Fibroblast of gingiva (primary cell): ENCODE data around the gene UVRAG.
"Not testable (repeated sequence)": the region's sequence is repeated elsewhere in the genome, so short reads cannot be mapped to it uniquely, and the experiment has no call there.

Experiments
- DNase-seq: peaks from one replicate; pipeline ENCODE4 v3.0.0-alpha.2; 2011; ENCODE audit warnings: low read depth

Gene UVRAG

GRCh38 chr11:76075716-76076115 lies 260.7 kb downstream of the UVRAG start:
- no peak for DNase-seq

- DNase-seq = not testable (repeated sequence)
Measured at GRCh38 chr11:76076253-76076652, 261.2 kb downstream of the UVRAG start.

GRCh38 chr11:76076749-76077148 lies 261.7 kb downstream of the UVRAG start:
- DNase-seq = no peak

- DNase-seq = no peak
Measured at GRCh38 chr11:76077575-76078150, 262.7 kb downstream of the UVRAG start.

GRCh38 chr11:76081084-76081483 lies 266.1 kb downstream of the UVRAG start:
- not testable (repeated sequence) for DNase-seq

- peak; percentile 42 for DNase-seq
Measured at GRCh38 chr11:76083563-76084451, 268.8 kb downstream of the UVRAG start.

GRCh38 chr11:76085270-76085669 lies 270.3 kb downstream of the UVRAG start:
- DNase-seq = no peak

- DNase-seq = peak; percentile 67
Measured at GRCh38 chr11:76086743-76087635, 272.0 kb downstream of the UVRAG start.

- peak; percentile 14 for DNase-seq
Measured at GRCh38 chr11:76087749-76088148, 272.7 kb downstream of the UVRAG start.

GRCh38 chr11:76088511-76088910 lies 273.5 kb downstream of the UVRAG start:
- DNase-seq = no peak

- DNase-seq = no peak
Measured at GRCh38 chr11:76090174-76090573, 275.2 kb downstream of the UVRAG start.

- DNase-seq = no peak
Measured at GRCh38 chr11:76090821-76091220, 275.8 kb downstream of the UVRAG start.

- no peak for DNase-seq
Measured at GRCh38 chr11:76094740-76095139, 279.7 kb downstream of the UVRAG start.

- DNase-seq = no peak
Measured at GRCh38 chr11:76095891-76096290, 280.9 kb downstream of the UVRAG start.

- DNase-seq = peak; percentile 9
Measured at GRCh38 chr11:76096552-76096951, 281.5 kb downstream of the UVRAG start.

- DNase-seq = no peak
Measured at GRCh38 chr11:76102802-76103201, 287.8 kb downstream of the UVRAG start.

- DNase-seq = no peak
Measured at GRCh38 chr11:76103460-76103859, 288.4 kb downstream of the UVRAG start.

GRCh38 chr11:76104285-76104684 lies 289.3 kb downstream of the UVRAG start:
- DNase-seq = no peak

- DNase-seq = no peak
Measured at GRCh38 chr11:76105637-76106036, 290.6 kb downstream of the UVRAG start.

GRCh38 chr11:76107971-76108370 lies 293.0 kb downstream of the UVRAG start:
- DNase-seq = peak; percentile 69

- DNase-seq = no peak
Measured at GRCh38 chr11:76114238-76114637, 299.2 kb downstream of the UVRAG start.

- no peak for DNase-seq
Measured at GRCh38 chr11:76115555-76115954, 300.5 kb downstream of the UVRAG start.
